Muscle of back (tissue), 11 donors: ENCODE measurements around the gene SF3B6. TPM values are rescaled to one million over a fixed set of nuclear protein-coding genes. Genes with fewer than 3 reads are reported as not detected.

Source experiments
- DNase-seq, 3 donors: peaks; one replicate each; pipeline versions ENCODE4 v3.0.0 to v3.0.0-alpha.2; 2013
- polyA plus RNA-seq, 10 donors: library from polyadenylated mRNA; unstranded; fragments of 120-200 nt; gene quantifications; one replicate each; pipeline ENCODE4 v1.2.1, GENCODE V29; 2013; ENCODE audit not compliant: insufficient read length in 10 of 10

Gene SF3B6
- polyA plus RNA-seq, 10 donors = 77.4 to 100 (median 89.4) TPM

DNA sequence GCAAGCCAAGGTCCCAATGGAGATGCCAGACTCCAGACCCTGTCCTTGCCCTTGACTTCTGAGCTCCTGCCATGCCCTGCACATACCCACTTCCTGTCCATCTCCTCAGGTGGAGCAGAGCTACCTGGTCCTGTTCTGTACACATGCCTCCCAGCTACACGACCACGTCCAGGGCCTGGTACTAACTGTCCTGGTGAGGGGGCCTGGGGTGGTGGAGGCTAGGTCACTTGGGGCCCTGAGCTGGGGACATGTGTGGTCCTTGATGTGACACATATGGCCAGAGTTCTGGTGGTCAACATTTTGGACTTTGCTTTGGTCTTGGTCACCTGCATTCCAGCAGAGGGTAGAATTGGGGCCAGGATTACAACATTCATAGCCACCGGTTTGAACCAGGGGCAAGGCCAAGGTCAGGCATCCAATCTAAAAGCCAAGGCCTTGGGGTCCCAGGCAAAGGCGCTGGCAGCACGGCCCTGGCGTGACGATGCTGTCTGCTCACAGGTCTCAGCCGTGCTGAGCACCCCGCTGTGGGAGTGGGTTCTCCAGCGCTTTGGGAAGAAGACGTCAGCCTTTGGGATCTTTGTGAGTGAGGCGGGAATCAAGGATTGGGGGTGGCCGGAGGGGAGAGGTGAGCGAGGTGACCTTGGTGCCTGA is 53.7 kb downstream of the SF3B6 start:
- DNase-seq = no peak

DNA sequence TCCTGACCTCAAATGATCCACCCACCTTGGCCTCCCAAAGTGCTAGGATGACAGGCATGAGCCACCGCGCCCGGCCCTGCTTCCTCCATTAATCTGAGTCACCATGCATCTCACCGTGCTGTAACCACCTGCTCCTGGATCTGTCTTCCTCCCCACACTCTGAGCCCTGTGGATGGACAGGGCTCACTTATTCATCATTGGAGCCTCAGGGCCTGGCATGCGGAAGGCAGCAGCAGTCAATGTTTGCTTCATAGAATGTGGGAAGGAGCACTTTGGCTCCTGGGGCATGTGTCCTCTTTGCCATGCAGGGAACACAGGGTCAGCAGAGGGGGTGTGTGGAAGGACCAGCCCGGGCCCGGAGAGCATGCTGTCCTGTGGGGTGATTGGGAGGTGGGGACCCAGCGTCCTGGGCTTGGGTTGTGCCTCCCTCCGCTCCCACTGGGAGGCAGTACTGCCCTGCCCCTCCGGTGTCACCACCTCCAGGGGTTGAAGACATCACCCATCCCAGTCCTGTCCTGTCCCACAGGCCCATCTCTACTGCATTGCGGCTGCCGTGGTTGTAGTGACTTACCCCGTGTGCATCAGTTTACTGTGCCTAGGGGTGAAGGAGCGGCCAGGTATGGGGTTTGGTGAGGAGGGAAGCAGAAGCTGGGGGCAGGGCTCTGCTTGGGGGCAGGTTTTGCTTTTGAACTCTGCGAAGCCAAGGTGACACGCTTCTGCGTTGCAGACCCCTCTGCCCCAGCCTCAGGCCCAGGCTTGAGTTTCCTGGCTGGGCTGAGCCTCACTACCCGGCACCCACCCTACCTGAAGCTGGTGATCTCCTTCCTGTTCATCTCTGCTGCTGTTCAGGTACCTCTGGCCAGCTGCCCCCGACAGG is 54.8 kb downstream of the SF3B6 start:
- no peak for DNase-seq

DNA sequence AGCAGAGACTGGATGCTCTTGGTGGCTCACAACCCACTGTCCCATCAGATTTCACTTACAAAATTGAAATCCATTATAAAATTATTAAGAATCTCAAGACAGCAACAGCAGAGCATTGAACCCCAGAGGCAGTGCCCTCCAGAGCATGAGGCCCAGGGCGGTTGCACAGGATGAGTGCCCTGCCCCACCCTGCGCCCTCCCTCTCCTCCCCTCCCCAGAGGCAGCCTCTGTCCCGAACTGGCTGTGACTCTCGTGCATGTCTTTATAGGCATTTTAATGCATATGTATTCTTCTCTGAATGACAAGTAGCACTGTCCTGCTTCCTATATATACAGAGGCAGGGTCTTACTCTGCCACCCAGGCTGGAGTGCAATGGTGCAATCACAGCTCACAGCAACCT is 55.9 kb downstream of the SF3B6 start:
- no peak for DNase-seq

DNA sequence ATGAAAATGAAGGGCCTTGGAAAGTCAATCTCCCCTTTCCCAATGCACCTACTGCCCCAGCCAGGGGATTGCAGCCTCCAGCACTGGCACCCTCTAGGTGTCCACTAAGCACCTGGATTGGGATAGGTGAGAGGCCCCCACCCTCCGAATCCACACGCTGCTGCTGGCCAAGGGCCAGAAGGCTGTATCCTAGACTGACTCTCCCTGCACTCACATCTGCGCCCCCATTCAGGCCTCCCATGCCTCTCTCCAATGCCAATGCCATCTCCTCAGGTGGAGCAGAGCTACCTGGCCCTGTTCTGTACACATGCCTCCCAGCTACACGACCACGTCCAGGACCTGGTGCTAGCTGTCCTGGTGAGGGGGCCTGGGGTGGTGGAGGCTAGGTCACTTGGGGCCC is 56.4 kb downstream of the SF3B6 start:
- DNase-seq = no peak

DNA sequence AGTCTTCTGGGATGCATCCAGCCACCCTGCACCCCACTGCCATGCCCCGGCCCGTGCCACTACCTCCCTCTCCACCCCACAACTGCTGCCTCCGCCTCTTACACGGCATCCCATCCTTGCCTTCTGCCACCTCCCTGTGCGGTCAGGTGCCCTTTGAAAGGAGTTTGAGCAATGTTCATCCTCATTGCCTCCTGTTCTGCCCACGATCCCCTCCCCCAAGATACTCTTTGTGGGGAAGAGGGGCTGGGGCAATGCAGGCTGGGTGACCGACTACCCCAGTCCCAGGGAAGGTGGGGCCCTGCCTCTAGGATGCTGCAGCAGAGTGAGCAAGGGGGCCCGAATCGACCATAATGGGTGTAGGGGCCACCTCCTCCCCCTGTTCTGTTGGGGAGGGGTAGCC is 57.9 kb downstream of the SF3B6 start:
- DNase-seq = no peak

DNA sequence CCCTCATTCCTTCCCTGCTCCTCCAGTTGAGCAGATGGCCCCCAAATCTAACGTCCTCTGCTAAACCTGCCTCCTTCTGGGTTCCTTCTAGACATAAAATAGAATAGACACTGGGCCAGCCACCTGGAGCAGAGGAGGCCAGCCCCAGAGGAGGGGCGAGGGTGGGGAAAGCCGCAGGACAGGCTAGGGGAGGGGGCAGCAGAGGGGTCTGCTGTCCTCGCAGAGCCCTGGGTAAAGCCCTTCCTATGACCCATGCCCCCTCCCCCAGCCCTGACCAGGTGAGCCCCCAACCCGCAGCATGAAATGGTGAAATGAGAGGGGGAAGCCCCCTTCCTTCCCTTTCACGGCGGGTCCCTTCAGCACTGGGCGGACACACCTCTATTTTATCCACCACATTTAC is 58.4 kb downstream of the SF3B6 start:
- DNase-seq = no peak

Other genes with a start within 250 kb of the SF3B6 start
- gene ATAD2B, start 149.2 kb downstream of the SF3B6 start, polyA plus RNA-seq = 10 to 100 TPM; 10.2 to 15.5 (median 12.9) TPM
- 10 to 100 TPM; 16.7 to 24.0 (median 20.3) TPM for gene UBXN2A, start 135.9 kb downstream of the SF3B6 start, polyA plus RNA-seq
- 1 to 10 TPM; 1.8 to 3.5 (median 2.7) TPM for gene MFSD2B, start 66.2 kb downstream of the SF3B6 start, polyA plus RNA-seq
- 10 to 100 TPM in 6 of 10 donors, 1 to 10 TPM in 4; 8.3 to 12.2 (median 10.4) TPM for gene WDCP, start 28.9 kb downstream of the SF3B6 start, polyA plus RNA-seq
- 1 to 10 TPM; 1.6 to 3.9 (median 2.6) TPM for gene FKBP1B, start 26.6 kb downstream of the SF3B6 start, polyA plus RNA-seq
- 10 to 100 TPM; 24.4 to 43.5 (median 34.0) TPM for gene TP53I3, start 8.5 kb upstream of the SF3B6 start, polyA plus RNA-seq
- 1 to 10 TPM; 1.1 to 2.2 (median 1.4) TPM for gene PFN4, start 47.0 kb upstream of the SF3B6 start, polyA plus RNA-seq
- 10 to 100 TPM; 11.3 to 26.8 (median 13.7) TPM for gene FAM228B, start 47.1 kb upstream of the SF3B6 start, polyA plus RNA-seq
- under 1 TPM; 0.11 to 0.52 (median 0.34) TPM for gene FAM228A, start 98.7 kb upstream of the SF3B6 start, polyA plus RNA-seq